Measurements from ENCODE around the gene FMNL2.

The FMNL2 gene

GRCh38 chr2:152632736-152633135 lies 297.8 kb downstream of the FMNL2 start:
- no peak overlapping the region for H3K4me3 ChIP-seq (replicated peaks; ENCODE audit: low read depth, low read length)
- TF ChIP-seq, protein P1, sequence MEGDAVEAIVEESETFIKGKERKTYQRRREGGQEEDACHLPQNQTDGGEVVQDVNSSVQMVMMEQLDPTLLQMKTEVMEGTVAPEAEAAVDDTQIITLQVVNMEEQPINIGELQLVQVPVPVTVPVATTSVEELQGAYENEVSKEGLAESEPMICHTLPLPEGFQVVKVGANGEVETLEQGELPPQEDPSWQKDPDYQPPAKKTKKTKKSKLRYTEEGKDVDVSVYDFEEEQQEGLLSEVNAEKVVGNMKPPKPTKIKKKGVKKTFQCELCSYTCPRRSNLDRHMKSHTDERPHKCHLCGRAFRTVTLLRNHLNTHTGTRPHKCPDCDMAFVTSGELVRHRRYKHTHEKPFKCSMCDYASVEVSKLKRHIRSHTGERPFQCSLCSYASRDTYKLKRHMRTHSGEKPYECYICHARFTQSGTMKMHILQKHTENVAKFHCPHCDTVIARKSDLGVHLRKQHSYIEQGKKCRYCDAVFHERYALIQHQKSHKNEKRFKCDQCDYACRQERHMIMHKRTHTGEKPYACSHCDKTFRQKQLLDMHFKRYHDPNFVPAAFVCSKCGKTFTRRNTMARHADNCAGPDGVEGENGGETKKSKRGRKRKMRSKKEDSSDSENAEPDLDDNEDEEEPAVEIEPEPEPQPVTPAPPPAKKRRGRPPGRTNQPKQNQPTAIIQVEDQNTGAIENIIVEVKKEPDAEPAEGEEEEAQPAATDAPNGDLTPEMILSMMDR (IDR thresholded peaks at IDR 0.05; ENCODE audit: low read length, missing control alignments) = no peak
- no peak for DNase-seq (ENCODE audit: low read depth)

DNA sequence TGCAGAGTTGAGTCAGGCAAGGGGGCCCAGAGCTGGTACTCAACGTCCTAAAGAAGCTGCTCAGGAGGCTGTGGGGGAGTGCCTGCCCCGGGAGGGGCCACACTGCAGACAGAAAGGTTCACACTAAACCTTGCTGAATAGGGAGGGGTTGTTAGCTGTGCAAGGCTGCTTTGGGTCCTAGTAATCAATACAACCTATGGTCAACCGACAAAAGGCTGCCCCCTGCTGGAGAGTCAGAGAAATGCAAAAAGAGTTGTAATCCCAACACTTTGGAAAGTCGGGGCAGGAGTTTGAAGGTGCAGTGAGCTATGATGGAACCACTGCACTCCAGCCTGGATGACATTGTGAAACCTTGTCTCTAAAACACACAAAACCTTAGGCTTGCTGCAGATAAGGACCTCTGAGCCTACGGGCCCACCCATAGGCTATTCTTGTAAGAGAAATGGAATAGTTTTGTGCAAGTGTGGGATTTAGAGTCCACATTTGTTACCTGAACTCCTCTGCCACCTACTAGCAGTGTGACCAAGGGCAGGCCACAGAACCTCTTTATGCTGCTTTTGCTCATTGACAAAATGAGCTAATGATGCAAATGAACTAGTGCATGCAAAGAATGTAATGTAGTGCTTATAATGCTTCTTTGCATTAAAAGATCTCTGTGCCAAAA lies 300.8 kb downstream of the FMNL2 start:
- peak; percentile 68 for DNase-seq (ENCODE audit: low read depth)
- H3K4me3 ChIP-seq (replicated peaks; ENCODE audit: low read depth, low read length) = no peak overlapping the region
- TF ChIP-seq, protein P1 (IDR thresholded peaks at IDR 0.05; ENCODE audit: low read length, missing control alignments) = peak; percentile 80

- DNase-seq (ENCODE audit: low read depth) = no peak
- H3K4me3 ChIP-seq (replicated peaks; ENCODE audit: low read depth, low read length) = no peak overlapping the region
- TF ChIP-seq, protein P1 (IDR thresholded peaks at IDR 0.05; ENCODE audit: low read length, missing control alignments) = no peak
Observed at GRCh38 chr2:152637251-152637650, 302.3 kb downstream of the FMNL2 start.

GRCh38 chr2:152638056-152638455 lies 303.1 kb downstream of the FMNL2 start:
- TF ChIP-seq, protein P1 (IDR thresholded peaks at IDR 0.05; ENCODE audit: low read length, missing control alignments) = no peak
- no peak for DNase-seq (ENCODE audit: low read depth)
- H3K4me3 ChIP-seq (replicated peaks; ENCODE audit: low read depth, low read length) = no peak overlapping the region

- DNase-seq (ENCODE audit: low read depth) = no peak
- no peak overlapping the region for H3K4me3 ChIP-seq (replicated peaks; ENCODE audit: low read depth, low read length)
- TF ChIP-seq, protein P1 (IDR thresholded peaks at IDR 0.05; ENCODE audit: low read length, missing control alignments) = no peak
Observed at GRCh38 chr2:152638590-152638989, 303.6 kb downstream of the FMNL2 start.

DNA sequence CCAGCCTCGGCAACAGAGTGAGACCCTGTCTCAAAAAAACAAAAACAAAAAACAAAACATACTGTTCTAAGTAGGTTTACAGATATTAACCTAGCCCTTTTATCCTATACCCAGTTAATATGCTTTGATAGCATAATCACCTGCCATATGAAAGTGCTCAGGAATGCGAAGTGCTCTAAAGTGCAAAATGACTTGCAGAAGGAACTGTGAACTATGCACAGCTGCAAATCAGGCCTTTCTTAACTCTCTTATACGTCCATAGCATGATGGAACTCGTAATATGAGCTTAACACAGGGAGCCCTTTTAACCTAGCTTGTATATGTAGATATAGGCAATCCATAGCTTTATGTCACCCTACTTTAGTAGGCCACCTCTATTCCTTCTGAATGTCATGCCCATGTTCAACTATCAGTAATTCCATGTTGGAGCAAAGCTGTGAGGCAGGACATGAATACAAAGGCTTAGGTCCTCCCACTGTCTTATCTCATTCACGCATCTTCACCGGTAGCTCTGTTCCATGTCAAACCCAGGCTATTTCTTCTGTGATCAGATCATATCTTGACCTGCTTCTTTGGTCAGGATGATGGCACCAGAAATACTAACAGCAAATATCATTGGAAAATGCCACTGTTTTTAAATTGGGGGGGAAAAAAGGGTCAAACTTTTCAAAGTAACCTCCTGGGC lies 309.4 kb downstream of the FMNL2 start:
- DNase-seq (ENCODE audit: low read depth) = no peak
- TF ChIP-seq, protein P1 (IDR thresholded peaks at IDR 0.05; ENCODE audit: low read length, missing control alignments) = no peak

More for the DNA sequence above, 309.4 kb downstream of the FMNL2 start:
- H3K4me3 ChIP-seq (replicated peaks; ENCODE audit: low read depth, low read length) = no peak overlapping the region

Data from fibroblast of pulmonary artery (primary cell).